COLO829 (cell line): ENCODE measurements around the gene NPLOC4.
"Not testable (repeated sequence)": the region's sequence is repeated elsewhere in the genome, so short reads cannot be mapped to it uniquely, and the experiment has no call there.

Experiments
- DNase-seq: peaks from one replicate; pipeline ENCODE4 v3.0.0; 2012; ENCODE audit warnings: low spot score

NPLOC4 gene

DNA sequence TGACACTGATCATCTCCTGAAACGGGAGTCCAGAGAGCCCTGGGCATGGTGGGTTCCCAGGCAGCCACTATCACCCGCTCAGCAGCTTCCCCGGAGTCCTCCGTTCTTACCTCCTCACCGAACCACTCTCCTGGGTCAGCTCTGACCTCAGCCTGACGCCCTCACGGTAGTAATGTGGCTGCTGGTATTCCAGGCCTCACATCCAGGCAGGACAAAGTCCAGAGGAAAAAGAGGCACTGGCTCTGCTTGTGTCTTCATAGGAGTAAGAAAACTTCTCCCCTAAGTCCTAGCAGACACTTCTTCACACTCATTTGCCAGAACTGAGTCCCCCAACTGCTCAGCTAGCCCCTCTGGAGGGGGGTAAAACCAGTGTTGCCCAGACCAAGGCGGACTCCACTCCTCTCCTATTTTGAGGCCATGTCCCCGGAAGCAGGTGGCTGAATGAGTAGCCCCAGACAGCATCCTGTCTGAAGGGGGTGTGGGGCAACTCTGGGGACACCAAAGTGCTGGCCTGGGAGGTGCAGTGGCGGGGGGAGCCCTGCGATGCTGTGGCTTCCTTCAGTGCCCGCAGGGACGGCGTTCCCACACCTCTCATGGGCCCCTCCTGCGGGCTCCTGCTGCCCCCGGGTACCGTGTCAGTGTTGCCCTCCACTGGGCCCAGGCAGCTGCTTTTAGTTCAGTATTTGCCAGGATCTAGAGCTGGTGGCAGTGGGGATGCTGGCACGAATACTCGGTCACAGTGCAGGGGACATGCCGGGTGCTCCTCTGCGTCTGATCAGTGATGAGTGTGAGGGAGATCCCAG lies 103.4 kb downstream of the NPLOC4 start:
- no peak for DNase-seq

DNA sequence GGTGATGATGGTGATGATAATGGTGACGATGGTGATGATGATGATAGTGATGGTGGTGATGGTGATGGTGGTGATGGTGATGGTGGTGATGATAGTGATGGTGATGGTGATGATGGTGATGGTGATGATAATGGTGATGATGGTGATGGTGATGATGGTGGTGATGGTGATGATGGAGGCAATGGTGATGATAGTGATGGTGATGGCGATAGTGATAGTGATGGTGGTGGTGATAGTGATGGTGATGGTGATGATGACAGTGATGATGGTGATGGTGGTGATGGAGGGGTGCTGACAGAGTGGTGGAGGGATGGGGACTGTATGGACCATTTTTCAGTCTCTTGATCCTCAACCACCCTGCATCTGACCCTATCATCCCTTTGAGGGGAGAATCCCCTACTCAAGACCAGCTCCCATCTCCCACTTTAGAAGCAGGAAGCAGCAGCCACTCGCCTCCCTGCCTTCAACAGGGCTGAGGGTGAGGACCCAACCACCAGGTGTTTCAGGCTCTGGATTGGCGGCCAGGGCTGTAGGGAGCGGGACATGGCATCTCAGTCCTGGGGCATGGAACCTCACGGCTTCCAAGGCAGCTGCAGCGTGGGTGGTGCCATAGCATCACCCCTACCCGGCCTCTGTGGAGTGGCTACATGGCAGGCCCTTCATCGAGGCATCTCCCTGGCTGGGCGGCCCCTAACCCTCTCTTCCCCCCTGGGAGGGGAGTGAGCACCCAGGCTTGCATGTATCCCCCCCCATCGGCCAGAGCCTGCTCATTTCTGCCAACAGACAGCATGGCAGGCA lies 104.2 kb downstream of the NPLOC4 start:
- no peak for DNase-seq

DNA sequence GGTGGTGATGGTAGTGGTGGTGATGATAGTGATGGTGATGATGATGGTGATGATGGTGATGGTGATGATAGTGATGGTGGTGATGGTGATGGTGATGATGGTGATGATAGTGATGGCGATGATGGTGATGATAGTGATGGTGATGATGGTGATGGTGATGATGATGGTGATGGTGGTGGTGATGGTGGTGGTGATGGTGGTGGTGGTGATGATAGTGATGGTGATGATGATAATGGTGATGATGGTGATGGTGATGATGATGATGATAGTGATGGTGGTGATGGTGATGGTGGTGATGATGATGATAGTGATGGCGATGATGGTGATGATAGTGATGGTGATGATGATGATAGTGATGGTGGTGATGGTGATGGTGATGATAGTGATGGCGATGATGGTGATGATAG lies 104.9 kb downstream of the NPLOC4 start:
- DNase-seq: not testable (repeated sequence)

DNA sequence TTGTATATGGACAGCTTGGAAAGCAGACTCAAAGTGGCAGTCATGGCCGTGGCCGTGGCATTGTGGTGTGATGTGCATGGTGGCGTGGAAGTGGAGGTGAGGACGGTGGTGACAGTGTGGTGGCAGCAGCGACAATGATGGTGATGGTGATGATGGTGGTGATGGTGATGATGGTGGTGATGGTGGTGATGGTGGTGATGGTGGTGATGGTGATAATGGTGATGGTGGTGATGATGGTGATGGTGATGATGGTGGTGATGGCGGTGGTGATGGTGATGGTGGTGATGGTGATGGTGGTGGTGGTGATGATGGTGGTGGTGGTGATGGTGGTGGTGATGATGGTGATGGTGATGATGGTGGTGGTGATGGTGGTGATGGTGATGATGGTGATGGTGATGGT lies 105.9 kb downstream of the NPLOC4 start:
- not testable (repeated sequence) for DNase-seq

DNA sequence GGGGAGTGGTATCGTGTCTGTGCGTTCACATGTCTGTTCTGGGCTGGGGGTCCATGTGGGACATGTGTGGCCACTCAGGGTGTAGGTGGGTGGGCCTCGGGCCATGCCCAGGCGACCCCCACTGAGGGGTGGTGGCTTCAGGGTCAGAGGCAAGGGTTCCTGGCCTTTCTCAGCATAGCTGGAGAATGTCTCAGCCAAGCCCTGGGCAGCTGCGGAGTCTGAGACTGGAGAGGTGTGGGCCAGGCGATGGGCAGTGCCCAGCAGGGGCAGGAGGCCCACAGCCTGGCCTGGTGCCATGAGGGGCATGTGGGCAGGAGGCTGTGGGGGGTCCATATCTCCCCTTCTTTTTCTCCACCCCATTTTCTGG lies 107.5 kb downstream of the NPLOC4 start:
- DNase-seq: no peak

DNA sequence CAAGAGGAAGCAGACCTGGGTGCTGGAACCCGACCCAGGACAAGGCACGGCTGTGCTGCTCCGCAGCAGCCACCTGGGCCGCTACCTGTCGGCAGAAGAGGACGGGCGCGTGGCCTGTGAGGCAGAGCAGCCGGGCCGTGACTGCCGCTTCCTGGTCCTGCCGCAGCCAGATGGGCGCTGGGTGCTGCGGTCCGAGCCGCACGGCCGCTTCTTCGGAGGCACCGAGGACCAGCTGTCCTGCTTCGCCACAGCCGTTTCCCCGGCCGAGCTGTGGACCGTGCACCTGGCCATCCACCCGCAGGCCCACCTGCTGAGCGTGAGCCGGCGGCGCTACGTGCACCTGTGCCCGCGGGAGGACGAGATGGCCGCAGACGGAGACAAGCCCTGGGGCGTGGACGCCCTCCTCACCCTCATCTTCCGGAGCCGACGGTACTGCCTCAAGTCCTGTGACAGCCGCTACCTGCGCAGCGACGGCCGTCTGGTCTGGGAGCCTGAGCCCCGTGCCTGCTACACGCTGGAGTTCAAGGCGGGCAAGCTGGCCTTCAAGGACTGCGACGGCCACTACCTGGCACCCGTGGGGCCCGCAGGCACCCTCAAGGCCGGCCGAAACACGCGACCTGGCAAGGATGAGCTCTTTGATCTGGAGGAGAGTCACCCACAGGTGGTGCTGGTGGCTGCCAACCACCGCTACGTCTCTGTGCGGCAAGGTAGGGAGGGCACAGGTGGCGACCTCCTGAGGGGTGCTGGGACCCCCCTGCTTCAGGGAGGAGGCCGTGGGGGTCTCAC lies 108.1 kb downstream of the NPLOC4 start:
- no peak for DNase-seq

DNA sequence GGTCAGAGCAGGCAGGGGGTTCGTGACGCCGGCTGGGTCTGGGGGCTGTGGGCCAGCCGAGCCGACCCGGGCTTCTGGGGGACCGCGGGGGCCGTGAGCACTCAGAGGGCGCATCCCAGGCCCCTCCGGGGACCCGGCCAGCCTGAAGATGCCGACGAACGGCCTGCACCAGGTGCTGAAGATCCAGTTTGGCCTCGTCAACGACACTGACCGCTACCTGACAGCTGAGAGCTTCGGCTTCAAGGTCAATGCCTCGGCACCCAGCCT lies 108.6 kb downstream of the NPLOC4 start:
- no peak for DNase-seq

DNA sequence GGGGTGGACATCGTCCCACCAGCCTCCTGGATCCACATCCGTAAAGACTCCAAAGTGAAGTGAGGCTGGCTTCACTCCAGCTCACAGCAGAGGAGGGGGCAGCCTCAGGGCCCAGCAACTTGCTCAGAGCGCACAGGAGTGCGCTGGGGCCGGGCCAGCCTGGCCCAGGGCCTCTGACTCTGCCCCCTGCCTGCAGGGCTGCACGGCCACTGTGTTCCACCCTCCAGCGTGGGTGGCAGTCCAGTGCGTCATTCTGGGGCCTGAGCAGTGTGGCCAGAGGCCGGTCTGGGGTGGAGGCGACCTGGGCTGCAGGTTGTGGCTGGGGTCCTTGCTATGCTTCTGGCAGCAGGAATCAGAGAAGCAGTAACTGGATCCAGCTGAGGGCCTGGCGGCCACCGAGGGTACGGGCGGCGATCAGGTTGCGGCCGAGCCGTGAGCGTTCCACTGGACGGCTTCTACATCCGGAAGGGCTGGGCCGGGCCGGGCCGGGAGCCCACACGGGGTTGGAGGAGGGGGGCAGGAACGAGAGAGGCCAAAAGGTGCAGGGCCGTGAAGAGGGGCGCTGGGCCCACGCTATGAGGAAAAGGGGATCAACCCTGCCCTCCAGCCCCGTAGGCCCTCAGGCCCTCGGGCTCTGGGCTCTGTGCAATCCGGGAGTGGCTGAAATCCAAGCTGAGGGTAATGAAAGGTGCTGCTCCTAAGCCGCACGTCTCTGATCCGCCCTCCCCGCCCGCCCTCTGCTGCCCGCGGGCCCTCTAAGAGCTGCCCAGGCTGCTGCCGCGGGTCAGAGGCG lies 109.1 kb downstream of the NPLOC4 start, which contains the start of gene FSCN2:
FSCN2 (plus strand) TSS at position 787 of the 793 bp plus-strand sequence. CDS start 155 bp downstream, outside the sequence.
- DNase-seq: no peak

DNA sequence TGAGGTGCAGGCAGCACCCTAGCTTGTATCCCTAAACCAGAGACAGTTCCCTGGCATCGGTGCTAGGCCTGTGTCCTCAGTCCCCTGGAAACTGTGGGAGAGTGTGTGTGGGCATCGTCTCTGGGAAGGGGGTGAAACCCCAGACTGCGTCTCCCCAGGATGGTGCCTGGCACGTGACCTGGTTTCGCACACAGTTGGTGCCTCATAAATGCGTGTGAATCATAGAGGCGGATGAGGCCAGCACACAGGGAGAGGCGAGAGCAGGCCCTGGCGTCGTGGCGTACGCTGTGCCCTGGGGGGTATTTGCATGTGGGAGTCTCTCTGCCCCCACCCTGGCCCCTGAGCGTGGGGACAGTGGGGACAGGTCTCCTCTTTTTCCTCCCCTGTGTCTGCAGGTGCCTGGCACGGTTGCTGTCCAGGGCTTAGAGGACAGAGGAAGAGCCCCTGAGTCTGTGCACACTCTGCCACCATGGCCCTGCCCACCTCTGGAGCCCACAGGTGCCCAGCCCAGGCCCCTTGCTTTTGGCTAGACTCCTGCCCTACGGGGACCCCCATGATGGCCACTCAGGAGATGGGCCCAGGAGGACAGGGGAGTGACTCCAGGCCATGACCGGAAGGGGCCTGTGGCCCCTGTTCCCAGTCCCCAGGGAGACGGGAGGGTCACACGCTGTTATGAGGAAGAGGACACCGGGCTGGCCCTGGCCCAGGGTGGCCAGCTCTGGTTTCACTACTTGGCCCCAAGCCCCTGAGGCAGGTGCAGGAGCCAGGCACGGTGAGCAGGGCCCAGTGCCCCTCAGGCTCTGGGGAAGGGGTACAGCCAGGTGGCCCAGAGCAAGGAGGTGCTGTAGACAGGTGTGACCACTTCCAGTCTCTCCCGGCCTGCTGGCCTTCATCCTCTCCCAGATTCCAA lies 110.0 kb downstream of the NPLOC4 start:
- no peak for DNase-seq

DNA sequence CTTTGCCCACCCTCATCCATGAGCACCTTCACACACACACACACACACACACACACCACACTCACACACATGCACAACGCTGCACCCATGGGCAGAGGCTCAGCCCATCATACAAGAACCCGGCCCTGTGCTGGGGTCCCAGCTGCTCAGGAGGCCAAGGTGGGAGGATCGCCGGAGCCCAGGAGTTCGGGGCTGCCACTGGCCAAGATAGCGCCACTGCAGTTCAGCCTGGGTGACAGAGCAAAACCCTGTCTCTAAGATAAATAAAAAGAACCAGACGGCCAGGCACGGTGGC lies 112.1 kb downstream of the NPLOC4 start:
- no peak for DNase-seq

DNA sequence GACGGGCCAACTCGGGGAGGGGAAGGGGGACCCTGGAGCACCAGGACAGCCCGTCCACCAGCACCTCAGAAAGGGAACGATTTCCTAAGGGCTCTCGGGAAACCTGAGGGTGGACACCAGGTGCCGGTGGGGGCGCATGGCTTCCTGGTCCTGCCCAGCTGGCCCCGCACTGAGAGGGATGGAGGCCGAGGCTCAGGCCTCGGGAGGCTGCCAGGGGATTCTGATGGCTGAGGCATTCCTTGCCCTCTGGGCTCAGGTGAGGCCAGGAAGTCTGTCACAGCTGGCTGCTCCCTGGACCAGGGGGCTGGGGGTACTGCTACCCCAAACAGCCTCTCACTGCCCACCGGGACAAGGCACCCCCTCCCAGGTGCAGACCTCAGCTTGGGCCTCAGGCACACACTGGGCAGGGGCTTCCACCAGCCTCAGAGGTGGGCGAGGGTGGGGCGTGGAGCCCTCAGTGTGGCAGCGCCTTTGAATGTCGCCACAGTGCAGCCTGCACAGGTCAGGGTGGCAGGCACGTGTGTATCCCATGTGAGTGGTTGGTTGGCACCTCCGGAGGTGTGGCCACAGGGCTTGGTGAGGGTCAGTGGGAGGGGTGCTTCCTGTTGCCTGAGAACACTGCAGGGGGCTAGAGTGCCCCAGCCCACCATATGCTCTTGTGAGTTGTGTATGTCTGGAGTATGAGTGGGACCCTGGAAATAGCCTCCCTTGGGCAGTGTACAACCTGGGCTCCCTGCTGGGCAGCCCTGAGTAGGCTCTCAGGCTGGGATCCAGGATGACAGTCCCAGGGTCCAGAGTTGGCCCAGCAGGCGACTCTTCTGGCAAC lies 112.7 kb downstream of the NPLOC4 start:
- no peak for DNase-seq

DNA sequence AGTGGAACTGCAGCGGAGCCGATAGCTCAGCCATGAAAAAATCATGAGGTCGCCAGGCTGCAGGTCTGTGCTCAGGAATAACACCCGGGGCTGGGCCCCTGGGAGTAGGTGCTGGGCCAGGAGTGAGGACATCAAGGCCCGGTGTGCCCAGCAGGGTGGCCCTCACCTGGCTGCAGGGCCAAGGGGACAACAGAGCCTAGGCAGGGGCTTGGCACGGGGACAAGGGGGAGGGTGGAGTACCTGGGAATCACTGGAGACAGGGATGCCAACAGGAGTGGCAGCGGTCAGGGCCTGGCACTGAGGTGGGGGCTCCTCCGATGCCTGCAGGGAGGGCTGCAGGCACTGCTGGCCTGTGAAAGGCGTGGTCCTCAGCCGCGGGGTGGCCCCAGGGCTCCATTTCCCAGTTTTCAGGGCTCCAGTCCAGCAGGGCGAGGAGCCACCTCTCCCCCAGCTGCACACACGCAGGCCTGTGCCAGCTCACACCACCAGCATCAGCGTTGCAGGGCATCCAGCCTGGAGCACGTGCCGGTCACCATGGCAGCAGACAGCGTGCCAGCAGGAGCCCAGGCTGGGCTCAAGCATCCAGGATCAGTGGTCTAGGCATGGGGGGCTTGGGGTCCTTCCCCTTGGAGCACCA lies 113.4 kb downstream of the NPLOC4 start:
- DNase-seq: no peak

DNA sequence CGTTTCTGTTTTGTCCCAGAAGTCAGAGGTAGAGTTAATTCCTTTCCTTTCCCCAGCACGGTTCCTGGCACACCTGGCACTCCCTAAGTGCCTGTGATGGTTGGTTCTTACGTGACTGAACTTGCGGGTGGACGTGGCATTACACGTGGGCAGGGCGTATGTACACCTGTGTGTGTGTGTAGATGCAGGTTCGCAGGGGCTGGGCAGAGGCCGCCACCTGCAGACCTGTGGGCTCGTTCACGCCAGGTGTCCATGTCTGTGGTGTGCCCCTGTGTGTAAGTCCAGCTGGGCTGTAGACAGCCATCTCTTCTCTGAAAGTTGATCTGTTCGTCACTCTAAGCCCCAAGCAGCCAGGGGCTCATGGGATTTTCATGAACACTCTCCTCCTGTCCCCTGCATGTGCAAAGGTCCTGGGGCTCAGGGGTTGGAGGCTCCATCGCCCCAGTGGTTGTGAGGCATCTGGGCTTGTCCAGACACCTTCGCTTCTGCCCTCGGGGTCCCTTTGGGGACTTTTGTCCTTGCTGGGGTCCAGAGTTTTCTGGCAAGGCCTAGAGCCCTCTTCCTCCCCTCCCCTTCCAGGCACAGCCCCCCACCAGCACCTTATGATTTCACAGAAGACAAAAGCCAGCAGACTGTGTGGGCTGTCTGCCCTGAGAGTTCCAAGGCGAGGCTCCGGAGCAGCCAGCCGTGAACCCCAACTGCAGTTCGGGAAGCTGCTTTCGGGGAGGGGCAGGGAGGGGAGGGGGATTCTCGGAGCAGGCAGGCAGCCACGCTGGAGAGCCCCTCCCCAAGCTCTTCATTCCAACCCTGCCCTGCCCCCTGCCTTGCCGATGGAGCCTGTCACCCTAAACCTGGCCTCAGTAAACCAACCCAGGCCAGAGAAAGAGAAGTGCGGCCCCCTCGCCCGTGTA lies 114.2 kb downstream of the NPLOC4 start:
- no peak for DNase-seq

DNA sequence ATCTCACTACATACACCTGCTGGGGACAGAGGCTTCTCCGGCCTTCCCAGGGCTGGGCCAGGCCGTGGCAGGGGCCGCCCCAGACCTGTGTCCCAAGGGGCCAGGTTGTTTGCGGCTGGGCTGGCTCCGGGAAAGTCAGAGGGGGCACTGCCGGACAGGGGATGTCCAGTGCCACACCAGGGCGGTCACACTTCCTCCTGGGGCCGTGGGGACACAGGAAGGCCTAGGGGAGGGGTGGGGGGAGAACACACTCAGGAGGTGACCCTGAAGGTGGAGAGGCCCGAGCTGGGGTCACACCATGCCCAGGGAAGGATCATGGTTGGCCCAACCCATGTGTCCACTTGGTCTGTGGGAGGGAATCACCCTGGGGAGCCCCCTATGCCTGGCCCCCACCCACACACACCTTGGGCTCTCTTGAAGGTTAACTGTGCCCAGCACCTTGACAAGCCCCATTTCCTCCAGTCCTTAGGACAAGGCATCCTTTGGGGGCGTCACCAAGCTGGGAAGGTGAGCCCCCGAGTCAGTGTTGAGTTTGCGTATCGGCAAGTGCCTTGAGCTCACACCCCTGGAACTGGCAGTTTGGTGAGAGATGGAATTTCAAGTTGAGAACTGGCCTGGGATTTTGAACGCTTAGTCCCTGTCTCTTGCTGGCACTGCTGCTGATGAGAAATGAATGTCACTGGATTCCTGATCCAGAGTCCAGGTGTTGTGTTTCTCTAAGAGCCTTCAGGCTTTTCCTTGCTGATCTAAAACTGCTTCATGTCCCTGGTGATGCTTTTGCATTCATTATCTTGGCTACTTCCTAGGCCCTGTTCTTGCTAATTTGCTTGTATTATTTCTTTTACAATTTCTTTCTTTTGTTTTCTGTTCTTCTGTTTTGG lies 116.7 kb downstream of the NPLOC4 start:
- DNase-seq: no peak

DNA sequence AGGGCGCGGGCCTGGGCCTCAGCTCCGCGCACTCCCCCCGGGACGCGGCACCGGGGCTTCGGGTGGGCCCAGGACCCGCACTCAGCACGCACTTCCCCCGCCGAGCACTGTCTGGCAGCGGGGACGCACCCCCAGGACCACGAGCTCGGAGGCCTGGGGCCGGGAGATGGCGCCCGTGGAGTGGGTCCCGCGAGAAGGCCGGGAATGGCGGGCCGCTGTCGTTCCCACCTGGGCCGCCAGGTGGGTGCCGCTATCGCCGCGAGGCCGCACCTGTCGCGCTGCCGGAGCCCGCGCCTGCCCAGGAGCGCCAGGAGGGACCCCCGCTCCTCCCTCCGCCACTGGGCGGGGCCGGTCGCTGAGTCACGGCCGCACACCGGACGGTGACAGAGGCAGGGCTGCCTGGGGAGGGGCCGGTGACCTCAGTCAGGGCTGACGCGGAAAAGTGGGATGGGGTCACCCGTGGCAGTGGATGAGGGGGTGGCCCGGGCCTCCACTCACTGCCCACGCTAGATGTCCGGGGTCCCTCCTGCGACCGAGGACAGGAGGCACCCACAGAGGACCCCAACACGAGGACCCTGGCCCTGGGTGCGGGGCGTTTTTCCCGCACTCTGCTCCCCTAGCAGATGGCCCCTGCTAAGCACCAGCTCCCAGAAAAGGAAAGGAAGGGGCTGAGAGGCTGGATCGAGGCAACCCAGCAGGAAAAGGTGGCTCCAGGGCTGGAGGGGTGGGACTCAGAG lies 117.5 kb downstream of the NPLOC4 start:
- DNase-seq: no peak

DNA sequence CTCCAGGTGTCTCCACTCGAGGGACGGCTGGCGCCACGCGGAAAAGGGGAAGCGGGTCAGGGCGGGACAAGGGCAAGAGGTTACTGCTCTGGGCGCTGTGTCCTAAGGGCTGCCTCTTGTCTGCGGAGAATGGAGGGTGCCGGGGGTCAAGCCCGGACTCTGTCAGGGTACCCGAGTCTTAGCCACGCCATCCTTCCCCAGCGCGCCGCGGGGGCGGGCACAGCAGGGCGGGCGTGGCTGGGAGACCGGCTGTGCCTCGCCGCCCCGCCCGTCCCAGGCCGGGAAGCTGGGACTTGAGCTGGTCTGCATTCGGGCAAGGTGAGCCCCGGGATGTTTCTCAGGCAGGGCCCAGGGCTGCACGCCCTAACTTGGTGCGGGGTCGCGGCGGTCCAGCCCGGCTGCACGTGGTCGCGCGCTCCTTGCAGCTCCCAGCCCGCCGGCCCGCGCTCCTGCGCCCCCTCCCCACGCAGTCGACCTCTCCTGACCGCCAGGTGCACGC lies 118.1 kb downstream of the NPLOC4 start:
- DNase-seq: no peak
